Panc1 (cell line): ENCODE data around the gene ARPP19. TPM values are rescaled to one million over a fixed set of nuclear protein-coding genes. Genes with fewer than 3 reads are reported as not detected.

ENCODE experiments used
- ATAC-seq: fragments of 200-7000 bp; cut with Tn5 transposase; 2 replicates; pipeline ENCODE4 v1.9.1; 2020; ENCODE audit warnings: mild to moderate bottlenecking, moderate library complexity
- BruUV-seq: library from RNA; stranded (reverse); fragments of 400-500 nt; replicated peaks from 2 replicates; lab custom pipeline; 2021; lab: Mats Ljungman, UMichigan
- CTCF ChIA-PET: fragments of 300-600 bp; sonication (Branson Sonifier 250); formaldehyde crosslinking; loops from one replicate; lab custom pipeline; 2022; ENCODE audit warnings: antibody characterized with exemption; lab: Charles Lee
- POLR2A ChIA-PET: fragments of 300-600 bp; sonication (Branson Sonifier 250); formaldehyde crosslinking; loops from one replicate; lab custom pipeline; 2022; ENCODE audit warnings: antibody characterized with exemption; lab: Charles Lee
- DNase-seq: peaks from one replicate; pipeline ENCODE4 v3.0.0-alpha.2; 2010; ENCODE audit warnings: low read depth, low spot score
- H3K27ac ChIP-seq: 2 replicates; pipeline ENCODE4 v1.5.1; 2011; ENCODE audit warnings: mild to moderate bottlenecking, low read length, inconsistent platforms
- H3K27me3 ChIP-seq: fragments of 200-500 bp; sonication (Bioruptor generic); 2 replicates; pipeline ENCODE4 v1.6.0; 2014; ENCODE audit warnings: low read length, inconsistent platforms; ENCODE audit not compliant: control insufficient read depth, insufficient read depth
- H3K36me3 ChIP-seq: fragments of 200-500 bp; sonication (Bioruptor generic); 2 replicates; pipeline ENCODE4 v1.5.1; 2014; ENCODE audit warnings: inconsistent platforms, mild to moderate bottlenecking, low read length, moderate library complexity; ENCODE audit not compliant: control insufficient read depth, insufficient read depth
- H3K4me1 ChIP-seq: 2 replicates; pipeline ENCODE4 v1.5.1; 2011; ENCODE audit warnings: inconsistent platforms, mild to moderate bottlenecking, low read length, moderate library complexity; ENCODE audit not compliant: control insufficient read depth, insufficient read depth
- H3K4me3 ChIP-seq, 2 experiments: 2 replicates each; pipeline ENCODE4 v1.5.1; 2011 to 2012; ENCODE audit warnings: low read depth in 2 of 2, low read length in 2 of 2, mild to moderate bottlenecking in 2 of 2, inconsistent platforms in 1 of 2, moderate library complexity in 1 of 2
- H3K9me3 ChIP-seq: fragments of 200-500 bp; sonication (Bioruptor generic); 2 replicates; pipeline ENCODE4 v1.5.1; 2014; ENCODE audit warnings: low read depth, mild to moderate bottlenecking, inconsistent platforms, low read length, moderate library complexity; ENCODE audit not compliant: control insufficient read depth, insufficient read depth
- CTCF ChIP-seq: fragments of 450-650 bp; IDR thresholded peaks from 2 replicates; pipeline ENCODE4 v1.5.1; 2017; ENCODE audit warnings: mild to moderate bottlenecking
- POLR2AphosphoS5 ChIP-seq: IDR thresholded peaks from 2 replicates; pipeline ENCODE4 v1.6.1; 2012; ENCODE audit warnings: mild to moderate bottlenecking, low read depth, low read length, moderate library complexity
- REST ChIP-seq, 2 experiments: IDR thresholded peaks; 2 replicates each; pipeline ENCODE4 v1.6.1; 2011 to 2012; ENCODE audit warnings: low read depth in 2 of 2, control low read depth in 1 of 2, low read length in 1 of 2, mild to moderate bottlenecking in 1 of 2, moderate library complexity in 1 of 2; ENCODE audit not compliant: insufficient read depth in 1 of 2
- SIN3A ChIP-seq: IDR thresholded peaks from 2 replicates; pipeline ENCODE4 v1.6.1; 2012; ENCODE audit warnings: low read depth, mild to moderate bottlenecking, low read length, moderate library complexity, borderline replicate concordance; ENCODE audit not compliant: insufficient read depth
- TCF7L2 ChIP-seq: IDR thresholded peaks from 2 replicates; pipeline ENCODE4 v1.6.1; 2011; ENCODE audit warnings: mild to moderate bottlenecking, low read depth, low read length, inconsistent platforms
- in situ Hi-C: cut with HindIII; loops from 2 replicates; pipeline ENCODE4 v1.10.0; 2016; ENCODE audit warnings: low sequenced_read_pairs, low pct_unique_long_range_greater_than_20kb
- intact Hi-C: fragments of 100-400 bp; cut with micrococcal nuclease; formaldehyde crosslinking; loops from one replicate; pipeline ENCODE4 v1.10.0; 2022; ENCODE audit not compliant: unreplicated experiment
- total RNA-seq: library from RNA; stranded (reverse); gene quantifications from one replicate; pipeline ENCODE4 v1.2.1, GENCODE V29; 2021; ENCODE audit not compliant: unreplicated experiment

Gene ARPP19
- total RNA-seq, 1 experiment from 2014 or later: 153 TPM

DNA sequence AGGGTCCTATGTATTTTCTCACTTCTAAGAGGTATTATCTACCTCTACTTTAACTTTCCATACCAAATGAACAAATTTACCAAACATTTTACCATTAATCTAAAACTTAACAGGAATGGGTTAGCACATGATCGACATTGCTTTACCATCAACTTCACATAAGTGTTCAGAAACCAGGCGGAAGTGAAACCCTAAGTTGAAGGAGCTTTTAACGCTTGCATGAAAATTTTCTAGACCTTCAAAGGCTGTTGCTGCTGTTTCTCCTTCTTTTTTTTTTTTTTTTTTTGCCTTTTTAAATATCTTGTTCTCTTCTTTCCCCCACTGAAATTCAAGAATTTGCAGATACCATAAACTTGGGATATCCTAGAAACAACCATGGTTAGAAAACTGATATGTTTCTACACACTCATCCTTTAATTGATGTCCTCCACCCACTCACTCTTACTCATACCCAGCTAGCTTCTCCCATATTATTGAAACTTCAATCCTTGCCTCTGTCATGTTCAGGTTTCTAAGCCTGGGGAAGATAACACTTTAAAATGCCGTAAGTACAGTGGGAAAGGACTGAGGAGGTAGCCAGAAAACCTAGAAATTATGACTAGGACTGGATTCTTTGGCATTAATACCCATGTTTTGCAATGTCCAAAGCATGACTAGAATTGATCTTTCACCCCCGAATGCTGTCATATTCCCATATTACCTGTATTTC, 64.9 kb downstream of the ARPP19 start:
- H3K27me3 ChIP-seq: no peaks in the 10 kb centered on the region
- H3K4me1 ChIP-seq: no peaks in the 10 kb centered on the region
- CTCF ChIA-PET: no interaction called here
- no peak overlapping the region for H3K4me3 ChIP-seq
- TF ChIP-seq REST (IDR thresholded peaks at IDR 0.05; ENCODE audit: insufficient read depth in 1 of 2, low read depth in 2 of 2, low read length in 1 of 2): no peak
- TF ChIP-seq SIN3A: no peak
- TF ChIP-seq POLR2AphosphoS5: no peak
- no peak for TF ChIP-seq TCF7L2
- TF ChIP-seq CTCF: no peak
- POLR2A ChIA-PET: no interaction called here
- in situ Hi-C loops (no loop called here), intact Hi-C loops (no loop called here)
- no peaks in the 10 kb centered on the region for H3K9me3 ChIP-seq
- no peak overlapping the region for H3K27ac ChIP-seq
- DNase-seq (no peak), ATAC-seq (no peak)
- BruUV-seq: no TSS peak
- H3K36me3 ChIP-seq: no peaks in the 10 kb centered on the region

DNA sequence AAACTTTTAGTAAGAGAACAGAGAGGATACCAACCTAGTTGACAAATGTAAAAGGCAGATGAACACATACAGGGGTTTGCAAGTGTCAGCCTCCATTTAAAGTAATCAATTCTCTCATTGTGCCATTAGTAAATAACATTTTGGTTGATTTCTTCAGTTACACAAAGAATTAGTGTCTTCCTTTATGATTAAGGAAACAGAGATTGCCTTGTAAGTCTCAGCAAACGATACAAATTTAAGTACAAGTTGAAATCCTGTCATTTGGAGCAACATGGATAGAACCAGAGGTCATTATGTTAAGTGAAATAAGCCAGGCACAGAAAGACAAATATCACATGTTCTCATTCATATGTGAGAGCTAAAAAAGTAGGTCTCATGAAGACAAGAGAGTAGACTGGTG, 66.2 kb downstream of the ARPP19 start:
- ATAC-seq (no peak), DNase-seq (no peak)
- in situ Hi-C loops (no loop called here), intact Hi-C loops (no loop called here)
- H3K9me3 ChIP-seq: no peaks in the 10 kb centered on the region
- TF ChIP-seq REST (IDR thresholded peaks at IDR 0.05; ENCODE audit: insufficient read depth in 1 of 2, low read depth in 2 of 2, low read length in 1 of 2): no peak
- TF ChIP-seq TCF7L2: no peak
- TF ChIP-seq SIN3A: no peak
- no peak for TF ChIP-seq CTCF
- no peak for TF ChIP-seq POLR2AphosphoS5
- no peak overlapping the region for H3K27ac ChIP-seq
- H3K4me3 ChIP-seq: no peak overlapping the region
- no peaks in the 10 kb centered on the region for H3K27me3 ChIP-seq
- no TSS peak for BruUV-seq
- ChIA-PET POLR2A (no interaction called here), CTCF (interaction anchor here (0.6 kb wide), 1 partner anchor 66 kb away, joined by 3 read pairs; no protein-coding TSS in a partner anchor)
- no peaks in the 10 kb centered on the region for H3K36me3 ChIP-seq
- H3K4me1 ChIP-seq: no peaks in the 10 kb centered on the region
